ENCODE measurements around the gene PFDN2.
"Not testable (repeated sequence)": the region's sequence is repeated elsewhere in the genome, so short reads cannot be mapped to it uniquely, and the experiment has no call there.

Gene PFDN2

GRCh38 chr1:161080441-161081405 lies 37.1 kb downstream of the PFDN2 start:
- no peak for DNase-seq (ENCODE audit: low spot score)

DNA sequence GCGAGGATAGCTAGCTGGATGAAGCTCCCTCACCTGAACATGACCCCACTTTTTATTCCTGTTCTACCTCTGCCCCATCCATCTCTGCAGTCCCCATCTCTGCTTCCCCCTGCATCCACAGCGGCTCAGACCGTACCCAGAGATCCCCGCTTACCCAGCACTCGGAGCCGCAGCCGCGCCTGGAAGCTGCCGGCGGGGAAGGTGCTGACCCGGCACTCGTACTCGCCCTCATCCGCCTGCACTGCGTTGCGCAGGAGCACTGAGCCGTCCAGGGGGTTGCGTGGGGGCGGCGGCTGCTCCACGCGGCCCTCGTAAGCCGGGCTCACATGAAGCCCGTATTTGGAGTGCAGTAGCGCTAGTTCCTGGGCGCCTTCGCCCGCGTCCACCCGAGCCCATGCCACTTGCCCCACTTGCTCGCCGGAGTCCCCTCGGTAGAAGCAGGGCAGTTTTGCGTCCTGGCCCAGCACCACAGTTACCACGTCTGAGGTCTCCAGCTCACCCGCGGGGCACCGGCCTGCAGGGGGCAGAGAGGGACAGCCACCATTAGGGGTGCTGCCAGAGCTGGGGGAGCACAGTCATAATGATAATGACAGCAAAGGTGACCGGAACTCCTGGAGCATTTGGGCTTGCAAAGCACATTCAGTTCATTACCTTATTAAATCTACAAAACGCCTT lies 38.3 kb downstream of the PFDN2 start:
- DNase-seq (ENCODE audit: low spot score) = no peak

DNA sequence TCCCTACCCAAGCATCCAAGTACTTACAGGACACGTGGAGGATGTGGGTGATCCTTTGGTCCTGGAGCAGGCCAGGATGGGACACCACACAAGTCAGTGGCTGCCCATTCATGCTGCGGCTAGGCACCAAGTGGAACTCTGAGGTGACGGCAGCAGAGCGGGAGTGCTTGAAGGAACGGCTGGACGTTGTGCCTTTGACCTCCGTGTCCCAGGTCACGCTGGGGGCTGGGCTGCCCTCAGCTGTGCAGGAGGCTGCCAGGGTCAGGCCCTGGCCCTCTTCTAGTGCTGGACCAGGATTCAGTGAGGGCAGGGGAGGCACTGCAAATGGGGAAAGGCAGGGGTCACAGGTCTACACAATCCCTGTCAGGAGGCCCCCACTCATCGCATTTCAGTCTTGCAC lies 40.4 kb downstream of the PFDN2 start:
- no peak for DNase-seq (ENCODE audit: low spot score)

GRCh38 chr1:161076410-161076809 lies 41.4 kb downstream of the PFDN2 start:
- DNase-seq (ENCODE audit: low spot score) = no peak

GRCh38 chr1:161074676-161075368 lies 43.0 kb downstream of the PFDN2 start:
- DNase-seq (ENCODE audit: low spot score) = no peak

GRCh38 chr1:161073474-161074121 lies 44.2 kb downstream of the PFDN2 start:
- DNase-seq (ENCODE audit: low spot score) = no peak

GRCh38 chr1:161072751-161073449 lies 44.9 kb downstream of the PFDN2 start:
- DNase-seq (ENCODE audit: low spot score) = no peak

DNA sequence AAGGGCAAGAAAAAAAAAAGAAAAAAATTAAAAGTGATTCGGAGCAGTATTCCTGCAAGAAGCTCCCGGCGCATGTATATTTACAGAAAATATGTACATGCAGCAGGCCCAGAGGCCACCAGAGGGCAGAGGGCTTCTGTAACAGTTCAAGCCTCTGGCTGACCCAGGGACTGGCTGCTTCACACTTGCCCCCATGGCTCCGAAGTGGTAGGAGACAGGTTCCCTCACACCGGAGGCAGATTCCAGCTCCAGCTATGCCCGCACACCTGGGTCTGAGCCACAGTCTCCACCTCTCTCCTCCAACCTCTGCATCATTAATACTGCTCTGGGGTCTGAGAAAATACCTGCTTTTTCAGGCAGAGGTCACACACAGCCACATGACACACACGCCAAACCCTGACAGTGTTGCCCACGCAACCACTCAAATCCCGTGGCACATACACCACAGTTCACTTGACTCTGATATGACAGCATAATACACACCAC lies 45.9 kb downstream of the PFDN2 start:
- DNase-seq (ENCODE audit: low spot score) = peak; percentile 74

GRCh38 chr1:161070761-161071160 lies 47.1 kb downstream of the PFDN2 start:
- DNase-seq (ENCODE audit: low spot score) = no peak

DNA sequence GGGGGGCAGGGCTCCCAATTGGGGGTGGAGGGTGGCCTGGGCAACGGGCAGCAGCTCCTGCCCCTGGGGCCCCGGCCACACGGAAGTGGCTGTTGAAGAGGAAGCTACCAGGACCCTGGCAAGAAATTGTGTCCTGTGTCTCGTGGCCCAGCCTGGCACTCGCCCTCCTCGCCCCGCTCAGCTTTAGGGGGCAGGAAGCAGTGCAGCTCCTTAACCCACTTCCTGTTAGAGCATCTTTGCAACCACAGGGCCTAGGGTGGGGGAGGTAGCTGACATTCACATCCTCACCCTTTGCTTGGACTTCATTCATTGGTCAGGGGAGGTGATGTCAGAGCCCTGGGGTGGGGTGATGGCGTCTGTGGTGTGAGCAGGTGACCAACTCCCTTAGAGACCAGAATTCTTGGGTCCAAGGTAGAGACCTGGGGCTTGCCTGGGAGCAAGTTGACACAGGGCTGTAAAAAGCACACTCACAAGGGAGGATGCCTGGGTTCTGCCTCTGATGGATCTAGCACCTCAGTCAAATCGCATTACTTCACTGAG lies 48.0 kb downstream of the PFDN2 start, which contains the start of gene ARHGAP30:
TSS of gene ARHGAP30 (minus strand) at position 161 of the 540 bp plus-strand sequence. CDS start 267 bp downstream, outside the sequence.
- DNase-seq (ENCODE audit: low spot score) = peak; percentile 96

- peak; percentile 47 for DNase-seq (ENCODE audit: low spot score)
Measured at GRCh38 chr1:161069241-161069640, 48.6 kb downstream of the PFDN2 start.

GRCh38 chr1:161068306-161069234 lies 49.3 kb downstream of the PFDN2 start:
- peak; percentile 82 for DNase-seq (ENCODE audit: low spot score)

DNA sequence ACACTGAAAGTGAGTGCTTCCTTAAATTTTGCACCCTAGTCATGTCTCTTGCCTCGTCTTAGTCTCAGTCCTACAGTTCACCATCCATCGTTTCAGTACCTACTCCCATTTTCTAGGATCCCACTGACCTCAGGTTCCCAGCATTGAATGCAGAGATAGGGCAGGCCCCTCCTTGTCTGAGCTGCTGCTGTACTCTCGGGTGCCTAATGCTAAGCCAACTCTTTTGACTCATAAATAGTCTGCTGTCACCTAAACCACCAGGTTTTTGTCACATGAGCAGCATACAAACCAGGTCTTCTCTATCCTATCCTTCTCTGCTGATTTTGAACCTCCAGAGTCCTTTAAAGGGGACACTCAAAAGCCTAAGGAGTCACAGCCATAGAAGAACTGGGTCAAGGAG lies 51.1 kb downstream of the PFDN2 start:
- no peak for DNase-seq (ENCODE audit: low spot score)

DNA sequence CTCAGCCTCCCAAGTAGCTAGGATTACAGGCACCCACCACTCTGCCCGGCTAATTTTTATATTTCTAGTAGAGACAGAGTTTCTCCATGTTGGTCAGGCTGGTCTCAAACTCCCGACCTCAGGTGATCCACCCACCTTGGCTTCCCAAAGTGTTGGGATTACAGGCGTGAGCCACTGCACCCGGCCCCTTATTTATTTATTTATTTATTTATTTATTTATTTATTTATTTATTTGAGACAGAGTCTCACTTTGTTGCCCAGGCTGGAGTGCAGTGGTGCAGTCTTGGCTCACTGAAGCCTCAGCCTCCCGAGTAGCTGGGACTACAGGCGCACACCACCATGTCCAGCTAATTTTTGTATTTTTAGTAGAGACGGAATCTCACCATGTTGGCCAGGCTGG lies 52.2 kb downstream of the PFDN2 start:
- not testable (repeated sequence) for DNase-seq (ENCODE audit: low spot score)

DNA sequence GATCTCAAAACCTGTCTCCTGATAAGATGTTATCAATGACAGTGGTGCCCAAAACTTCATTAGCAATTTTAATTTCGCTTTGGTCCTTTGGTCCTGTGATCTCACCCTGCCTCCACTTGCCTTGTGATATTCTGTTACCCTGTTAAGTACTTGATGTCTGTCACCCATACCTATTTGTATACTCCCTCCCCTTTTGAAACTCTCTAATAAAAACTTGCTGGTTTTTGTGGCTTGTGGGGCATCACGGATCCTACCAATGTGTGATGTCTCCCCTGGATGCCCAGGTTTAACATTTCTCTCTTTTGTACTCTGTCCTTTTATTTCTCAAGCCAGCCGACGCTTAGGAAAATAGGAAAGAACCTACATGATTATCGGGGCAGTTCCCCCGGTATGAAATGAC lies 53.9 kb downstream of the PFDN2 start:
- not testable (repeated sequence) for DNase-seq (ENCODE audit: low spot score)

DNA sequence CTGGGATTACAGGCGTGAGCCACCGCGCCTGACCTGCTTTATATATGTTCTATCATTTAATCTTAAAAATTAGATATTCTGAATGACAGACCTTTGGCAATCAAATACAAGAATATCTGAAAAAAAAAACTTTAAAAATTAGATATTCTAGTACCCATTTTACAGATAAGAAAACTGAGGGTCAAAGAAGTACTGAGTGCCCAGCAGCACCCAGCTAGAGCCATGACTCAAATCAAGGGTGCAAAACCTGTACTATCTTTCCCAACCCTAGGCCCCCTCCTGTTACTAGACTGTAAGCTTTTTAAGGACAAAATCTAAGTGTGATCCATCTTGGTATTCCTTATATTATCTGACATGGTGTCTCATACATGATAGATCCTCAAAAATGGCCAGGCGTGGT lies 56.4 kb downstream of the PFDN2 start:
- no peak for DNase-seq (ENCODE audit: low spot score)

DNA sequence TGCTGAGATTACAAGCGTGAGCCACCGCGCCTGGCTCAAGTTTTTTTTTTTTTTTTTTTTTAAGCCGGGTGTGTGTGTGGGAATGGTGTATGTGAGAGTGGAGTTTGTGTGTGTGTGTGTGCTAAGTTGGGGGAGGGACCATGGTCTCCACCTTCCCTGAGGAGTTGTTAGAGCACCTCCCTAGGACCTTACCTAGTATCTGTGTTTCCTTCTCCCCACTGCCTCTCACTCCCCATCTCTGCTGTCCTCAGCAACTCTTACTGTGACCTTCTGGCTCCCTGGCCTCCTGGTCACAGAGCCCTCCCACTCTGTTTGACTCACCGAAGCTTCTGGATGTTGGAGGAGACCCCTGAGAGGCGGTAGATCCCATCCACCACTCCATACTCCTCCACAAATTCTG lies 58.5 kb downstream of the PFDN2 start:
- no peak for DNase-seq (ENCODE audit: low spot score)

DNA sequence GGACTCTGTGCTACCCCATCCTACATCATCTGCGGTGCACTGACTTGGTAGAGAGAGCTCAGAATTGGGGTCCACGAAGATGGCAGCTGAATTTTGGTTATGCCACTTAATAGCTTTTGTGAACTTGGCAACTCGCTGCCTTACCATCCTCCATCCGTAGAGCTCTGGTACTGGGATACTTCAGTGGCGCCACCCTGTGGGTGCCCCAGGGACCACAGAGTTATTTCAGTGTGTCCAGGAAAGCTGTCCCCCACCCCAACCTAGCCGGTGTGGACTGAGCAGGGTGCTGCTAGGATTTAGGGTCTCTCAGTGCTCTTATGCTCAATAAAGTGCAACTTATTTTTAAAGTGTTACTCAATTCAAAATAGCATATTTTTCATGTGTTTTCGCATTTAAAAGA lies 63.0 kb downstream of the PFDN2 start:
- DNase-seq (ENCODE audit: low spot score) = no peak

DNA sequence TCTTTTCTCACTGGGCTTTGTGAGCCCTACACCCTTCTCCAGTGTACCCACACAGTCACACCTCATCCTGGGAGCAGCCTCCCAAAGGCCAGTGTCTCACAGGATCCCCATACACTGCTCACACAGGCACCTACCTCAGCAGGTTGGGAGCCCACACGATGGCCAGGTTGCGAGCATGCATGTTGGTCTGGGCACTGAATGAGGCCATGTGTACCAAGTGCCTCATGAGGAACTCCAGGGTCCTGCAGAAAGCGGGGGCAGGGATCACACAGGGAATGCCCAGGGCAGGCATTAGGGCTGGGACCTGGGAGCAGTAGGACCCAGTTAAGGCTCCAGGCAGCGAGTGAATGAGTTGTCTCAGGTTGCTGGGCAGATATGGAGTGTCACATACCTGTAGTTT lies 63.6 kb downstream of the PFDN2 start:
- no peak for DNase-seq (ENCODE audit: low spot score)

GRCh38 chr1:161052899-161053298 lies 64.9 kb downstream of the PFDN2 start:
- DNase-seq (ENCODE audit: low spot score) = no peak

All from NAMALWA (cell line).